ENCODE measurements around the gene LRRC28.

- TF ChIP-seq CTCF (IDR thresholded peaks at IDR 0.05) (no peak), REST (IDR thresholded peaks at IDR 0.05; ENCODE audit: insufficient read depth in 1 of 2, low read depth in 2 of 2, low read length in 1 of 2) (no peak), POLR2AphosphoS5 (IDR thresholded peaks at IDR 0.05; ENCODE audit: low read depth, low read length) (no peak), TCF7L2 (IDR thresholded peaks at IDR 0.05; ENCODE audit: low read depth, low read length) (no peak), SIN3A (IDR thresholded peaks at IDR 0.05; ENCODE audit: borderline replicate concordance, insufficient read depth, low read depth, low read length) (no peak)
These were observed 169.9 kb downstream of the LRRC28 start for GRCh38 chr15:99421172-99421656.
